Limb (tissue), 2 donors: ENCODE data around the gene HYLS1.
A peak's percentile ranks its signal among the peaks of the same experiment; 100 is the strongest.

Source experiments
- DNase-seq, 2 donors: peaks; one replicate each; pipeline ENCODE4 v3.0.0-alpha.2; 2016; ENCODE audit errors: extremely low spot score in 2 of 2

HYLS1 gene

DNA sequence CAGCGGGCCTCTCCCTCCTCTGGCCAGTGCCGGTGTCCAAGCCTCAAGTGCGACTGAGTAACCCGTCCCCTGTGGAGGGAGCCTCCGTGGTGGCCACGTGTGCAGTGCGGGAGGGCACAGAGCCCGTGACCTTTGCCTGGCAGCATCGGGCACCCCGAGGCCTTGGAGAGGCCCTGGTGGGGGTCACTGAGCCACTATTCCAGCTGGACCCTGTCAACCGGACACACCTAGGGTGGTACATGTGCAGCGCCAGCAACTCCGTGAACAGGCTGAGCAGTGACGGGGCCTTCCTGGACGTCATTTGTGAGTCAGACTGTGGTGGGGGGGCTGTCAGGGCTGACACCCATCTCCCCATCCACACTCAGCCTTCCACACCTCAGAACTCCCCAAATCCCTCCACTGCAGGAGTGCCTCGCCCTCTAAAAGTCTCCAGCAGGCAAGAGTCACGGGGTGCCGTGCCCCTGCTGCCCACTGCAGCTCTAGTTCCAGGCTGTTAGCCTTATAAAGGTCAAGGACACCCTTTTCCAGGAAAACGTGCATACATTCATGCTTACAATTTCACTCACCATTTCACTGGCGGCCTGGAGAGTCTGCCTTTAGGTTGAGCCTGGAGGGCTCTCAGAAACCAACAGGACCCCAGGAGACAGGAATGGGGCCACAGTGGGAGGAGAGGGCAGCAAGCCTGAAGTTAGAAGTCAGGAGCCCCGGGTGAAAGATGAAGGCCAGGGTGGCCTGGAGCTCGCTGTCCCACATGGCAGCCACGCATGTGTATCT lies 61.0 kb downstream of the HYLS1 start:
- DNase-seq: peak in 1 of 2 donors; percentile 25

DNA sequence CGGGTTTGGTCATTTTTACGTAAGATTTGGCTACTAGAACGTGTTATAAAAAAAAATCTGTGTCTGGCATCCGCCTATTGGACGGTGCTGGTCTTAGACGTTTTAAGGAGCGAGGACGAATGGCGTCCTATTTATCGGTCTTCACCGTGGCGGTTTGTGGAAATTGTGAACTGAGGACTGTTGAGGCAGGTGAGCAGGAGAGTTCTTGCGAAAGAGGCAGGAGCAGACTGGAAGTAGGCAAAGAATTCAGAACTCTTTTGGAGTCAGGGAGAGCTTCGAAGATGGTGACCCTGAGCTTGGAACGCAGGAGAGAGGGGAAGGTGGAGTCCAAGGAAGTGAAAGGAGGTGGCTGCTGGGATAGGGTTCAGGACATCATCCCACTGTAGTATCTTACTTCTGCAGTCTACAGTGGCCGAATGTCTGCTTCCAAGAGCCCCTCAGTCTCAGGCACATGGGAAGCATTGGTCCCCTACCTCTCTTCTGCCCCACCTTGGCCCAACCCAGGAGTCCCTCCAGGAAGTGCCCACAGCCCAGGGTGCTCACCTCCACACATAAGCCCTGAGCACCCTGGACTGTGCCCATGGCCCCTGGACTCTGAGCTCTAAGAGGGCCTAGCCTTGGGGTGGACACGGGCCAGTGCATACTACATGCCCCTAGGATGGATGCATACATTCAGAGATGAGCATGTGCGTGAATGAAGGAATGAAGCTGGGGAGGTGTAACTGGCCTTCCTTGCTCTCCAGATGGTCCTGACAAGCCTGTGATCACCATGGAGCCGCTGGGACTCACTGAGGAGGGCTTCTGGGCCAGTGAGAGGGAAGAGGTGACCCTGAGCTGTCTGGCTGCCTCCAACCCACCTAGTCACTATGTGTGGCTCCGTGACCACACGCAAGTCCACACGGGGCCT lies 62.1 kb downstream of the HYLS1 start:
- peak in 1 of 2 donors; percentile 19 for DNase-seq

DNA sequence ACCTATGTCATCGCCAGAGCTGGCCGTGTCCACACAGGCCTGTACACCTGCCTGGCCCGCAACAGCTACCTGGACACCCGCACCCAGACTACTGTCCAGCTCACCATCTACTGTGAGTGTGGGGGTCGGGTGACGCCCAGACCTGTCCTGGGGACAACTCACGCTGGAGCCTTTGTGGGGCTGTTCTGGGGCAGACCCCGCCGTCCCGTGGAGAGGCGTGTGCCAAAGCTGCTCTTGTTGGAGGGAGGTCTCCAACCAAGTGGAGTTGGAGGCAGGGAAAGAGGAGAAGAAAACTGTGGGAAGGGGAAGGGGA lies 62.7 kb downstream of the HYLS1 start:
- DNase-seq: no peak
